H1 (cell line): ENCODE data around the gene TNXB. TPM values are rescaled to one million over a fixed set of nuclear protein-coding genes. Genes with fewer than 3 reads are reported as not detected.

Experiments
- CTCF ChIA-PET: fragments of 300-600 bp; sonication (Branson Sonifier 250); formaldehyde crosslinking; loops from one replicate; lab custom pipeline; 2021; ENCODE audit not compliant: partially characterized antibody; lab: Charles Lee
- POLR2A ChIA-PET: fragments of 300-600 bp; sonication (Branson Sonifier 250); formaldehyde crosslinking; loops from one replicate; lab custom pipeline; 2021; ENCODE audit warnings: inconsistent platforms; ENCODE audit not compliant: partially characterized antibody; lab: Charles Lee
- DNase-seq, 2 experiments: peaks; one replicate each; pipeline versions ENCODE4 v3.0.0 to v3.0.0-alpha.2; 2010 to 2022; ENCODE audit warnings: low spot score in 2 of 2, low read depth in 1 of 2, mixed read lengths in 1 of 2
- FAIRE-seq: peaks from 2 replicates; lab custom pipeline; 2011; peaks lifted over from hg19 to GRCh38; lab: Jason Lieb, UNC
- H2AFZ ChIP-seq: 2 replicates; pipeline ENCODE4 v1.8.1; 2012; ENCODE audit warnings: low read length, inconsistent platforms
- H2AK5ac ChIP-seq: 2 replicates; pipeline ENCODE4 v1.6.1; 2013; ENCODE audit warnings: low read depth, low read length
- H2BK120ac ChIP-seq: replicated peaks from 2 replicates; pipeline ENCODE3; 2013; ENCODE audit warnings: low read depth, low read length, inconsistent platforms
- H2BK12ac ChIP-seq: 2 replicates; pipeline ENCODE4 v1.6.1; 2013; ENCODE audit warnings: low read depth, low read length
- H2BK15ac ChIP-seq: 2 replicates; pipeline ENCODE4 v1.6.1; 2013; ENCODE audit warnings: low read length
- H2BK20ac ChIP-seq: 2 replicates; pipeline ENCODE4 v1.6.1; 2013; ENCODE audit warnings: low read length
- H2BK5ac ChIP-seq: 2 replicates; pipeline ENCODE4 v1.6.1; 2013; ENCODE audit warnings: low read depth, low read length
- H3K14ac ChIP-seq: 2 replicates; pipeline ENCODE4 v1.6.1; 2013; ENCODE audit warnings: inconsistent platforms; ENCODE audit not compliant: insufficient read length
- H3K18ac ChIP-seq: 2 replicates; pipeline ENCODE4 v1.6.1; 2013; ENCODE audit warnings: low read length; ENCODE audit errors: extremely low read depth
- H3K23ac ChIP-seq: 2 replicates; pipeline ENCODE4 v1.6.1; 2013; ENCODE audit warnings: inconsistent platforms; ENCODE audit not compliant: insufficient read length
- H3K23me2 ChIP-seq: 2 replicates; pipeline ENCODE4 v1.6.1; 2013; ENCODE audit warnings: low read depth, low read length
- H3K27ac ChIP-seq: 2 replicates; pipeline ENCODE4 v1.6.1; 2011; ENCODE audit warnings: low read depth, low read length, inconsistent platforms
- H3K27me3 ChIP-seq, 4 experiments: replicated peaks in 1 of 4; 1 replicate in 1 of 4; 2 replicates in 3 of 4; pipeline versions ENCODE4 v1.6.1 to v1.8.1; 2011 to 2013; ENCODE audit warnings: low read length in 3 of 4, mild to moderate bottlenecking in 3 of 4, inconsistent platforms in 2 of 4, mixed read lengths in 2 of 4, moderate library complexity in 1 of 4; ENCODE audit not compliant: control insufficient read depth in 3 of 4, insufficient read depth in 3 of 4; ENCODE audit errors: extremely low read depth in 1 of 4
- H3K36me3 ChIP-seq, 4 experiments: 2 replicates each; pipeline versions ENCODE4 v1.6.1 to v1.8.1; 2011 to 2013; ENCODE audit warnings: mild to moderate bottlenecking in 4 of 4, low read length in 3 of 4, moderate library complexity in 2 of 4, control low read depth in 1 of 4, inconsistent platforms in 1 of 4; ENCODE audit not compliant: insufficient read depth in 4 of 4, control insufficient read depth in 2 of 4
- H3K4ac ChIP-seq: replicated peaks from 2 replicates; pipeline ENCODE3; 2013; ENCODE audit warnings: low read length, low read depth, mixed read lengths, inconsistent platforms; ENCODE audit not compliant: insufficient read length
- H3K4me1 ChIP-seq, 4 experiments: replicated peaks in 1 of 4; 1 replicate in 1 of 4; 2 replicates in 3 of 4; pipeline versions ENCODE4 v1.6.1 to v1.8.1; 2011 to 2013; ENCODE audit warnings: low read length in 3 of 4, inconsistent platforms in 2 of 4, mixed read lengths in 1 of 4; ENCODE audit not compliant: insufficient read depth in 4 of 4, control insufficient read depth in 3 of 4
- H3K4me2 ChIP-seq, 2 experiments: 2 replicates each; pipeline versions ENCODE4 v1.6.1 to v1.8.1; 2011 to 2013; ENCODE audit warnings: low read depth in 2 of 2, low read length in 2 of 2, control low read depth in 1 of 2, inconsistent platforms in 1 of 2, mild to moderate bottlenecking in 1 of 2; ENCODE audit not compliant: insufficient read depth in 1 of 2
- H3K4me3 ChIP-seq, 4 experiments: fragments of 200-600, 300-600 bp in 1 of 4; sonication (generic), shearing (Covaris generic), sonication (Bioruptor Twin) in 1 of 4; 2 replicates each; pipeline versions ENCODE4 v1.5.1 to v1.8.1; 2011 to 2016; ENCODE audit warnings: low read length in 4 of 4, low read depth in 3 of 4, control low read depth in 2 of 4, inconsistent platforms in 2 of 4, mild to moderate bottlenecking in 2 of 4, mixed read lengths in 1 of 4, moderate library complexity in 1 of 4; ENCODE audit not compliant: insufficient read depth in 2 of 4; ENCODE audit errors: extremely low read depth in 1 of 4
- H3K56ac ChIP-seq: replicated peaks from 2 replicates; pipeline ENCODE3; 2013; ENCODE audit warnings: low read depth, mild to moderate bottlenecking, mixed read lengths, low read length, inconsistent platforms; ENCODE audit not compliant: insufficient read length
- H3K79me1 ChIP-seq: 2 replicates; pipeline ENCODE4 v1.6.1; 2013; ENCODE audit warnings: low read depth, low read length, control low read depth
- H3K79me2 ChIP-seq, 2 experiments: 2 replicates each; pipeline versions ENCODE4 v1.6.1 to v1.8.1; 2012 to 2013; ENCODE audit warnings: low read length in 2 of 2, mild to moderate bottlenecking in 2 of 2, inconsistent platforms in 1 of 2; ENCODE audit not compliant: insufficient read depth in 2 of 2, control insufficient read depth in 1 of 2
- H3K9ac ChIP-seq, 4 experiments: replicated peaks in 1 of 4; 1 replicate in 1 of 4; 2 replicates in 3 of 4; pipeline versions ENCODE4 v1.6.1 to v1.8.1; 2011 to 2013; ENCODE audit warnings: low read depth in 3 of 4, low read length in 3 of 4, control low read depth in 2 of 4, mild to moderate bottlenecking in 2 of 4, moderate library complexity in 2 of 4, inconsistent platforms in 1 of 4; ENCODE audit errors: extremely low read depth in 1 of 4
- H3K9me3 ChIP-seq, 2 experiments: 2 replicates each; pipeline versions ENCODE4 v1.6.1 to v1.8.1; 2012 to 2013; ENCODE audit warnings: mild to moderate bottlenecking in 2 of 2, moderate library complexity in 2 of 2, control low read depth in 1 of 2, inconsistent platforms in 1 of 2, low read depth in 1 of 2, low read length in 1 of 2, mixed read lengths in 1 of 2; ENCODE audit not compliant: insufficient read depth in 2 of 2
- H4K20me1 ChIP-seq, 2 experiments: replicated peaks in 1 of 2; 2 replicates each; pipeline versions ENCODE3 to v1.8.1; 2011 to 2013; ENCODE audit warnings: inconsistent platforms in 2 of 2, low read length in 2 of 2, mild to moderate bottlenecking in 1 of 2; ENCODE audit not compliant: insufficient read depth in 2 of 2, control insufficient read depth in 1 of 2
- H4K5ac ChIP-seq: 2 replicates; pipeline ENCODE4 v1.6.1; 2013; ENCODE audit warnings: low read length, low read depth, mixed read lengths, inconsistent platforms; ENCODE audit not compliant: insufficient read length
- H4K8ac ChIP-seq: 2 replicates; pipeline ENCODE4 v1.8.0; 2013; ENCODE audit warnings: mild to moderate bottlenecking, moderate library complexity, low read length, inconsistent platforms; ENCODE audit not compliant: insufficient read depth; ENCODE audit errors: extremely low read depth
- H4K91ac ChIP-seq: replicated peaks from 2 replicates; pipeline ENCODE3; 2013; ENCODE audit warnings: low read length, mixed read lengths, inconsistent platforms; ENCODE audit not compliant: insufficient read length
- ATF3 ChIP-seq: IDR thresholded peaks from 2 replicates; pipeline ENCODE4 v1.6.1; 2011; ENCODE audit warnings: low read depth, mild to moderate bottlenecking, low read length; ENCODE audit not compliant: insufficient read depth
- BRCA1 ChIP-seq: IDR thresholded peaks from 2 replicates; pipeline ENCODE4 v1.6.1; 2012; ENCODE audit warnings: low read depth, low read length, improper control_type of control experiment
- CBX8 ChIP-seq: fragments of 300-800, 300-1000 bp; sonication (generic); IDR thresholded peaks from 2 replicates; pipeline ENCODE4 v1.7.1; 2016; ENCODE audit warnings: low read depth, low read length, borderline replicate concordance
- CEBPB ChIP-seq: IDR thresholded peaks from 2 replicates; pipeline ENCODE4 v1.6.1; 2012; ENCODE audit warnings: low read depth, low read length
- RNF2 ChIP-seq: fragments of 200-900, 300-1000 bp; sonication (generic); IDR thresholded peaks from 2 replicates; pipeline ENCODE4 v1.7.1; 2016; ENCODE audit warnings: borderline replicate concordance, low read depth, mild to moderate bottlenecking, antibody characterized with exemption, low read length; ENCODE audit not compliant: poor library complexity, severe bottlenecking; ENCODE audit errors: missing control alignments
- SP4 ChIP-seq: IDR thresholded peaks from 2 replicates; pipeline ENCODE4 v1.6.1; 2012; ENCODE audit warnings: low read length, inconsistent platforms
- TCF12 ChIP-seq: IDR thresholded peaks from 2 replicates; pipeline ENCODE4 v1.6.1; 2011; ENCODE audit warnings: low read depth, mild to moderate bottlenecking, low read length
- WGBS, 2 experiments: shearing (Covaris generic) in 1 of 2; methylation state at CpG; one replicate each; pipeline versions ENCODE4 v1.1.6 to v1.1.7; 2013 to 2015; ENCODE audit warnings: low lambda C conversion rate in 2 of 2, mixed read lengths in 2 of 2, inconsistent platforms in 1 of 2, low coverage in 1 of 2, missing lambda C conversion rate in 1 of 2; ENCODE audit not compliant: insufficient replicate concordance in 2 of 2, insufficient coverage in 1 of 2, insufficient read length in 1 of 2; ENCODE audit errors: extremely low coverage in 1 of 2, missing lambda C conversion rate in 1 of 2; 5-methylcytosine and 5-hydroxymethylcytosine counted together
- polyA plus RNA-seq, 7 experiments: library from polyadenylated mRNA; depleted of rRNA in 3 of 7; stranded (reverse) in 5 of 7; unstranded in 2 of 7; fragments of >200 nt in 5 of 7; fragments of 200-250 nt in 2 of 7; gene quantifications; 1 replicate in 5 of 7; 2 replicates in 1 of 7; 4 replicates in 1 of 7; pipeline versions ENCODE4 v1.2.1 to v1.2.3, GENCODE V29; 2011 to 2013; ENCODE audit warnings: missing spikeins in 2 of 7, mixed read lengths in 2 of 7
- total RNA-seq: library from RNA; stranded (reverse); fragmentation: NEBNext Ultra II Directional; extraction: Animal tissue kit (Norgen Biotek cat#: 25700); gene quantifications from 2 replicates; pipeline ENCODE4 v1.2.1, GENCODE V29; 2021

Gene TNXB
- total and polyA plus RNA-seq, 2 of the 8 experiments (the other 6 are each of a cell fraction or from before 2014, with no cell fraction given), result 3.1 to 4.8 TPM

- Histone ChIP-seq H3K27me3 (peaks cover 0 to 9% (median 6%) of the 10 kb centered on the region in 4 experiments; a peak in 5 of 7 replicates), H3K14ac (no peak overlapping the region), H2AK5ac (no peak overlapping the region), H3K36me3 (peaks cover 5 to 14% (median 6%) of the 10 kb centered on the region in 4 experiments; a peak in 4 of 8 replicates), H4K20me1 (peaks cover 3 to 5% of the 10 kb centered on the region in 2 experiments), H2BK120ac (no peak overlapping the region), H3K4me1 (peaks cover 2 to 15% (median 9%) of the 10 kb centered on the region in 4 experiments), H3K27ac (no peak overlapping the region), H3K4me2 (no peak overlapping the region), H3K23ac (no peak overlapping the region), H4K91ac (no peak overlapping the region), H3K79me2 (no peaks in the 10 kb centered on the region), H3K9ac (no peak overlapping the region), H2BK15ac (no peak overlapping the region), H3K23me2 (no peaks in the 10 kb centered on the region), H3K79me1 (no peaks in the 10 kb centered on the region), H4K8ac (no peak overlapping the region), H3K18ac (no peak overlapping the region), H3K56ac (no peak overlapping the region), H2BK20ac (no peak overlapping the region), H3K9me3 (no peaks in the 10 kb centered on the region), H2BK5ac (no peak overlapping the region), H4K5ac (no peak overlapping the region), H2AFZ (no peak overlapping the region), H3K4ac (no peak overlapping the region), H2BK12ac (no peak overlapping the region), H3K4me3 (no peak overlapping the region)
- 93% methylated on average over 7 of the region's 9 CpGs; no CpG with 5 or more reads in 1 of the 2 experiments for WGBS, 2 experiments
- CTCF ChIA-PET, result interaction anchor here (0.9 kb wide), 1 partner anchor 64 kb away, joined by 4 read pairs; no protein-coding TSS in a partner anchor
- POLR2A ChIA-PET, result interaction anchor here (1.2 to 1.5 kb wide), 2 partner anchors 25 to 36 kb away, joined by 3 read pairs; no protein-coding TSS in a partner anchor
- no peak for FAIRE-seq
- no peak for DNase-seq
- no peak for TF ChIP-seq BRCA1
- no peak for TF ChIP-seq SP4
- no peak for TF ChIP-seq ATF3
- TF ChIP-seq CBX8, result no peak
- TF ChIP-seq TCF12, result no peak
- TF ChIP-seq RNF2, result no peak
- no peak for TF ChIP-seq CEBPB
Observed at GRCh38 chr6:32112431-32112980, 3.4 kb upstream of the TNXB start.
